Liver (tissue), 3 donors: ENCODE measurements around the gene MRPL55.

Source experiments
- ATF3 ChIP-seq: IDR thresholded peaks from 2 replicates; pipeline ENCODE4 v1.6.1; 2016; ENCODE audit warnings: antibody characterized with exemption
- CTCF ChIP-seq: fragments of 150-350 bp; IDR thresholded peaks from 2 replicates; pipeline ENCODE4 v1.5.1; 2017; ENCODE audit warnings: improper control_type of control experiment, low read depth, low read length; ENCODE audit not compliant: missing input control
- EGR1 ChIP-seq, 2 donors: IDR thresholded peaks; 2 replicates each; pipeline ENCODE4 v1.6.1; 2016 to 2018; ENCODE audit warnings: antibody characterized with exemption in 2 of 2, low read depth in 2 of 2
- FOXA1 ChIP-seq: IDR thresholded peaks from 2 replicates; pipeline ENCODE4 v1.6.1; 2016; ENCODE audit warnings: antibody characterized with exemption
- GABPA ChIP-seq, 2 donors: IDR thresholded peaks in 1 of 2; conservative IDR thresholded peaks in 1 of 2; 2 replicates each; pipeline ENCODE4 v1.6.1; 2016; ENCODE audit warnings: antibody characterized with exemption in 2 of 2, mild to moderate bottlenecking in 1 of 2, moderate library complexity in 1 of 2
- JUND ChIP-seq, 2 donors: IDR thresholded peaks; 2 replicates each; pipeline ENCODE4 v1.6.1; 2016; ENCODE audit warnings: antibody characterized with exemption in 2 of 2
- MAX ChIP-seq: IDR thresholded peaks from 2 replicates; pipeline ENCODE4 v1.6.1; 2016; ENCODE audit warnings: antibody characterized with exemption
- NR2F2 ChIP-seq: IDR thresholded peaks from 2 replicates; pipeline ENCODE4 v1.6.1; 2016; ENCODE audit warnings: antibody characterized with exemption
- REST ChIP-seq: IDR thresholded peaks from 2 replicates; pipeline ENCODE4 v1.6.1; 2016; ENCODE audit warnings: antibody characterized with exemption, mild to moderate bottlenecking
- RXRA ChIP-seq, 2 donors: IDR thresholded peaks; 2 replicates each; pipeline ENCODE4 v1.6.1; 2017 to 2018; ENCODE audit warnings: antibody characterized with exemption in 2 of 2, mild to moderate bottlenecking in 1 of 2
- SP1 ChIP-seq: IDR thresholded peaks from 2 replicates; pipeline ENCODE4 v1.6.1; 2018; ENCODE audit warnings: antibody characterized with exemption, mild to moderate bottlenecking
- TAF1 ChIP-seq: conservative IDR thresholded peaks from 2 replicates; pipeline ENCODE4 v1.6.1; 2016; ENCODE audit warnings: antibody characterized with exemption, mild to moderate bottlenecking
- YY1 ChIP-seq: IDR thresholded peaks from 2 replicates; pipeline ENCODE4 v1.6.1; 2016; ENCODE audit warnings: antibody characterized with exemption, mild to moderate bottlenecking
- donor health status: healthy.
- donor health status: healthy.

- TF ChIP-seq CTCF, result no peak
- TF ChIP-seq GABPA (IDR thresholded peaks at IDR 0.05 in 1 of 2, conservative IDR thresholded peaks at IDR 0.05 in 1 of 2), result no peak
- no peak for TF ChIP-seq EGR1 (IDR thresholded peaks at IDR 0.05; ENCODE audit: low read depth in 2 of 2)
- TF ChIP-seq JUND (IDR thresholded peaks at IDR 0.05), result no peak
- no peak for TF ChIP-seq TAF1
- TF ChIP-seq FOXA1, result no peak
- TF ChIP-seq MAX, result no peak
- TF ChIP-seq YY1, result no peak
- no peak for TF ChIP-seq REST
- TF ChIP-seq RXRA (IDR thresholded peaks at IDR 0.05), result no peak
- no peak for TF ChIP-seq ATF3
- no peak for TF ChIP-seq SP1
- no peak for TF ChIP-seq NR2F2
These were observed 5.7 kb upstream of the MRPL55 start for GRCh38 chr1:228114827-228115226.
